GM19099 (cell line): ENCODE measurements around the gene TYMS.

Experiments
- POLR2A ChIP-seq: IDR thresholded peaks from 3 replicates; pipeline ENCODE4 v1.6.1; 2011; ENCODE audit warnings: low read depth; ENCODE audit not compliant: insufficient read length; ENCODE audit errors: extremely low read depth

Gene TYMS

DNA sequence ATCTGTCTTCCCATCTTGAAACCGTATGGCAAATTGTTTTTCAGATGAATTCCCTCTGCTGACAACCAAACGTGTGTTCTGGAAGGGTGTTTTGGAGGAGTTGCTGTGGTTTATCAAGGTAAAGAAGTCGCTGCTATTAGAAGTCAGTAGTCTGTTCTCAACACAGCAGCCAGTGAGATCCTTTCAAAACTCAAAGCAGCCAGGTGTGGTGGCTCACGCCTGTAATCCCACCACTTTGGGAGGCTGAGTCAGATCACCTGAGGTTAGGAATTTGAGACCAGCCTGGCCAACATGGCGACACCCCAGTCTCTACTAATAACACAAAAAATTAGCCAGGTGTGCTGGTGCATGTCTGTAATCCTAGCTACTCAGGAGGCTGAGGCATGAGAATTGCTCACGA, 2.1 kb downstream of the TYMS start:
- TF ChIP-seq POLR2A = no peak

DNA sequence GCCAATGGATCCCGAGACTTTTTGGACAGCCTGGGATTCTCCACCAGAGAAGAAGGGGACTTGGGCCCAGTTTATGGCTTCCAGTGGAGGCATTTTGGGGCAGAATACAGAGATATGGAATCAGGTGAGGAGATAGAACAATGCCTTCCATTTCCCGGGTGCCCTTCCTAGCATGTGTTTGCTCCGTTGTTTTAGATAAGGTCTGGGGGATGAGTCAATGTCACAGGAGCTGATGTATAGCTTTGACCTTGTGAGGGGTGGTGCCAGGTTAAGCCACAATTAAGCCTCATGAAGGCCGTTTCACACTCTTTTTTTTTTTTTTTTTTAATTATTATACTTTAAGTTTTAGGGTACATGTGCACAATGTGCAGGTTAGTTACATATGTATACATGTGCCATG, 4.7 kb downstream of the TYMS start:
- no peak for TF ChIP-seq POLR2A

DNA sequence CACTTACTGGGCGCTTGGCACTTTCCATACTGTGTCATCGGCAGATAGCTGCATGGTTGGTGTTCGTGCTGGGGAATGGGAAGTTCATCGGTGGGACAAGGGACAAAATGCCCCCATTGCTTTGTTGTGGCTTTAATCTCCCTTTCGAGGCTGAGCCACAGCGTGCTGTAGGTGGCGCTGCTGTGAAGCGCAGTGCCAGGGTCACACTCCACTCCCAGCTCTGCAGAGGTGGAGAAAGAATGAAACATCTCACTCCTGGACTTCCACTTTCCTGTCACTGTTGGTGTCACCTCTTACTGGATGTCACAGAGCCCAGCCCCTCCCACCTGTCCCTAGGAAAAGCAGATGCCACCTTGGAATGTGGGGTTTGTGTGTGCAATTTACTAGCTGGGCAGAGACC, 8.7 kb downstream of the TYMS start:
- no peak for TF ChIP-seq POLR2A

DNA sequence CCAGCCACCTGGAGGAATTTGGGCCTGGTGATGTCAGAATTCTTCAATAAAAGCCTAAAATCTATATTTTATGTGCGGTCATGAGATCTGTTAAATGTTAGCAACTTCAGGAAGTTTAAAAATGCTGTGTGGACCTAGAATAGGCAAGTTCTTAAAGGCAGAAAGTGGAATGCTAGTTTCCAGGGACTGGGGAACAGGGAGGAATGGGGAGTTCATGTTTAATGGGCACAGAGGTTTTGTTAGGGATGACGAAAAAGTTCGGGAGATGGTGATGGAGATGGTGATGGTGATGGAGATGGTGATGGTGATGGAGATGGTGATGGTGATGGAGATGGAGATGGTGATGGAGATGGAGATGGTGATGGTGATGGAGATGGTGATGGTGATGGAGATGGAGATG, 9.2 kb downstream of the TYMS start:
- TF ChIP-seq POLR2A = no peak

DNA sequence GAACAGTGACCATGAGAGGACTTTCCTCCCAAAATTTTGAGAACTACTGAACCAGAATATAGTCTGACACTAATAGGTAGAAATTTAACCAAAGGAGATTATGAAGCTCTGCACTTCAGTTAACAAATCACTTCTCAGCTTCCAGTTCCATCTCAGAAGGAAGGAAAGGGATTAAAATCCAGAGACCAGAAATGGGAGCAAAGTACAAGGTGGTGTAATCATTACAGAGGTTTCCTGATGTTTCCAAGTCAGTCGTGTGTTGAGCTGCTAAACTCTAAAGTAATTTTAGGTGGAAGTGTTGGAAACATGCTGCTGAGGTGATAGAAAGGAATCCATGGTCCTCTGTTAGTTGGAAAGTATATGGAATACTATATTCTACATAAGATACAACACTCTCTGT, 10.8 kb downstream of the TYMS start:
- no peak for TF ChIP-seq POLR2A

DNA sequence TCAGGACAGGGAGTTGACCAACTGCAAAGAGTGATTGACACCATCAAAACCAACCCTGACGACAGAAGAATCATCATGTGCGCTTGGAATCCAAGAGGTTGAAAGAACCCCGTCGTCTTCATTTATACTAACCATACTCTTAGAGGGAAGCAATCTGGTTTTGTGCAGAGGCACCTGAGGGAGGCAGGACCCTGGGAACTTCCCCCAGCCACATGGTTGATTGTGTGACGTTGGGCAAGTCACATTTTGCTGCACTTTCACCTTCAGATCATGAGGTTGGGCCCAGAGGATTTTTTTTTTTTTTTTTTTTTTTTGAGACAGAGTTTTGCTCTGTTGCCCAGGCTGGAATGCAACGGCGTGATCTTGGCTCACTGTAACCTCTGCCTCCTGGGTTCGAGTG, 11.6 kb downstream of the TYMS start:
- no peak for TF ChIP-seq POLR2A

DNA sequence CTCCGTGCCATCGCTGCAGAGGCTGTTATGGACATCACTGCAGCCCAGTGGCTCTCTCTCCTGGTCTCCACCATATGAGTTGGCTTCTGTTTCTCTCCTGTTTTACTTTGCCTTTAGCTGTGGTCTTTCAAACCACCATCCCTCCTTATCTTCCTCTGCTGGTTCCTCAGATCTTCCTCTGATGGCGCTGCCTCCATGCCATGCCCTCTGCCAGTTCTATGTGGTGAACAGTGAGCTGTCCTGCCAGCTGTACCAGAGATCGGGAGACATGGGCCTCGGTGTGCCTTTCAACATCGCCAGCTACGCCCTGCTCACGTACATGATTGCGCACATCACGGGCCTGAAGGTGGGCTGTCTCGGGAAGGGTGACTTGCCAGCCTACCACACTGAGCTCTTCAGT, 13.1 kb downstream of the TYMS start:
- TF ChIP-seq POLR2A = no peak

DNA sequence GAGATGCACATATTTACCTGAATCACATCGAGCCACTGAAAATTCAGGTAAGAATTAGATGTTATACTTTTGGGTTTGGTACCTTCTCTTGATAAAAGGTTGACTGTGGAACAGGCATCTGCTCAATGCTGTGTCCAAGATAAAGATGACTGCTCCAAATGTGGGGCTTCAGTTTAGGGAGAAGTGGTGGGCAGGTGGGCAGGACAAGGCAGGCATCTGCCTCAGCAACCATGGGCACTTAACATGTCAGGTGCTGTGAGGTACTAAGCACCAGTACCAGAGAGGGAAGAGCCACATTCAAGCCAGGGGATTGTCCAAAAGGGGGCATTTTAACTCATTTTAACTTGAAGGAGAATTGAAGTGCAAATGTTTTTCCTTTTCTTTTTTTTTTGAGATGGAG, 14.0 kb downstream of the TYMS start:
- TF ChIP-seq POLR2A = no peak

DNA sequence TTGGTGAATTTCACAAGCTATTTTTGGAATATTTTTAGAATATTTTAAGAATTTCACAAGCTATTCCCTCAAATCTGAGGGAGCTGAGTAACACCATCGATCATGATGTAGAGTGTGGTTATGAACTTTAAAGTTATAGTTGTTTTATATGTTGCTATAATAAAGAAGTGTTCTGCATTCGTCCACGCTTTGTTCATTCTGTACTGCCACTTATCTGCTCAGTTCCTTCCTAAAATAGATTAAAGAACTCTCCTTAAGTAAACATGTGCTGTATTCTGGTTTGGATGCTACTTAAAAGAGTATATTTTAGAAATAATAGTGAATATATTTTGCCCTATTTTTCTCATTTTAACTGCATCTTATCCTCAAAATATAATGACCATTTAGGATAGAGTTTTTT, 15.9 kb downstream of the TYMS start:
- TF ChIP-seq POLR2A = no peak

DNA sequence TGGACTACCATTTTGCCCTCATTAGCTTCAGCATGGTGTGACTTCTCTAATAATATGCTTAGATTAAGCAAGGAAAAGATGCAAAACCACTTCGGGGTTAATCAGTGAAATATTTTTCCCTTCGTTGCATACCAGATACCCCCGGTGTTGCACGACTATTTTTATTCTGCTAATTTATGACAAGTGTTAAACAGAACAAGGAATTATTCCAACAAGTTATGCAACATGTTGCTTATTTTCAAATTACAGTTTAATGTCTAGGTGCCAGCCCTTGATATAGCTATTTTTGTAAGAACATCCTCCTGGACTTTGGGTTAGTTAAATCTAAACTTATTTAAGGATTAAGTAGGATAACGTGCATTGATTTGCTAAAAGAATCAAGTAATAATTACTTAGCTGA, 16.3 kb downstream of the TYMS start:
- no peak for TF ChIP-seq POLR2A

DNA sequence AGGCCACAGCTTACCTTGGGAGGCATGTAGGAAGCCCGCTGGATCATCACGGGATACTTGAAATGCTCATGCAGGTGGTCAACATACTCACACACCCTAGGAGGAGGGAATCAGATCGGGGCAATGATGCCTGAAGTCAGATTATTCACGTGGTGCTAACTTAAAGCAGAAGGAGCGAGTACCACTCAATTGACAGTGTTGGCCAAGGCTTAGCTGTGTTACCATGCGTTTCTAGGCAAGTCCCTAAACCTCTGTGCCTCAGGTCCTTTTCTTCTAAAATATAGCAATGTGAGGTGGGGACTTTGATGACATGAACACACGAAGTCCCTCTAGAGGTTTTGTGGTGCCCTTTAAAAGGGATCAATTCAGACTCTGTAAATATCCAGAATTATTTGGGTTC, 17.9 kb downstream of the TYMS start:
- no peak for TF ChIP-seq POLR2A

DNA sequence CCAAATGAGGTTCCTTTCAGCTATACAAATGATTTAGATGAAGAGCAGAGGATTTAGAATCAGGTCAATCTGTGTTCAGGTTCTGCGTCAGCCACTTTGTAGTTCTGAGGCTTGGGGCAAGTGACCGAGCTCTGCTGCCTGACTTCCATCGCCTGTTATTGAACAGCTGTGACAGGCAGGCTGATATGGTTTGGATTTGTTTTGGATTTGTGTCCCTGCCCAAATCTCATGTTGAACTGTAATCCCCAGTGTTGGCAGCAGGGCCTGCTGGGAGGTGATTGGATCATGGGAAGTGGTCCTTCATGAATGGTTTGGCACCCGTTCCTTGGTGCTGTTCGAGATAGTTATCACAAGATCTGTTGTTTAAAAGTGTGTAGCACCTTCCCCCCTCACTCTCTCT, 18.6 kb downstream of the TYMS start:
- no peak for TF ChIP-seq POLR2A

DNA sequence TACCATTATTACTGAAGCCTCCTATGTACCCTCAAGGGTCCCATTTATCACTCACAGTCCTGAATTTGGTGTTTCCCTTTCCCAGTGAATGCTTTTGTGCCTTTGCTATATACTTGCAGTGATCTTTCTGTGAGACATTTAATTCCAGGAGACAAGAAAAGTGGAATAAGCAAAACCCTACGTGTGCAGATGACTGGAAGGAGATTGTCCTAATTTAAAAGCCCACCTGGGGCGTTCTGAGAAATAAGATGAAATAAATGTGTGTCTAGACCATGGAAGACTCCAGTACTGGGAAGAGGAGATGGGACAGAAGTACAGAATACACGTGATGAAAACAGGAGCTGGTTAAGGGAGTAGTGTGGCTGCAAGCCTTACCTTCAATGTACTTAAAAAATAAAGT, 19.3 kb downstream of the TYMS start:
- no peak for TF ChIP-seq POLR2A

DNA sequence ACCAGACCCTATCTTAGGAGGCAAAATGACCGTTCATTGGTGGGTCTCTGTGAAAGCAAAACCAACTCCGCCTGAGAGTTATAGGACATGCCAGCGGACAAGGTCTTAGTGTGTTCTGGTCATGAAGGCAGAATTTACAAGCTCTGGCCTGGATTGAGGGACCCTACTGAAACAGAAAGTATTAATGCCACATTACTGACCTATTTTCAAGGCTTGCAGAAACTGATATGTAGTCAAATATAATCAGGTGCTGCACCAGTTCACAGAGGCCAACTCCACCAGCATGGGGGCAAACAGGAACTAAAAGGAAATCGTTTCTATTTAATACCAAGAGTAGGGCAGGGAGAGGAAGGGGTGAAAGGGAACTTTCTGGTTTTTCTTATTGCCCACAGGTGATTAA, 19.7 kb downstream of the TYMS start:
- TF ChIP-seq POLR2A = no peak

DNA sequence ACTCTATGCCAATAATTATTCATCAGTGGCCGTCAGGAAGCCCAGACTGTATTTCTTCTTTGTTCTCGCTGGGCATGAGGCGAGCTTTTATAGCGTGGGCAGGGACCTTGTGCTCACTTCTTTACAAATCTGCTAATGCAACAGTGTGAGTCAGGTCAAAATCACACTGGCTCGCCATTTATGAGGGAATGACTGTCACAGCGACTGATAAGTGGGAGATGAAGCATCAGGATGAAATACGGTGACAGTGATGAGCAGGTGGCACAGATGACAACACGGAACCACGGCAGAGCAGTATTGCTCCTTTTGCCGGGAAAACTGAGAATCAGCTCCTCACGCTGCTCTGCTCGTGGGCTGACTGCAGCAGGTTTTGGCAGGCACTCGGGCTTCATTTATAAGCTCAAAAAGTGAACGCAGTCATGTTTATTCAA, 20.5 kb downstream of the TYMS start:
- TF ChIP-seq POLR2A = no peak

DNA sequence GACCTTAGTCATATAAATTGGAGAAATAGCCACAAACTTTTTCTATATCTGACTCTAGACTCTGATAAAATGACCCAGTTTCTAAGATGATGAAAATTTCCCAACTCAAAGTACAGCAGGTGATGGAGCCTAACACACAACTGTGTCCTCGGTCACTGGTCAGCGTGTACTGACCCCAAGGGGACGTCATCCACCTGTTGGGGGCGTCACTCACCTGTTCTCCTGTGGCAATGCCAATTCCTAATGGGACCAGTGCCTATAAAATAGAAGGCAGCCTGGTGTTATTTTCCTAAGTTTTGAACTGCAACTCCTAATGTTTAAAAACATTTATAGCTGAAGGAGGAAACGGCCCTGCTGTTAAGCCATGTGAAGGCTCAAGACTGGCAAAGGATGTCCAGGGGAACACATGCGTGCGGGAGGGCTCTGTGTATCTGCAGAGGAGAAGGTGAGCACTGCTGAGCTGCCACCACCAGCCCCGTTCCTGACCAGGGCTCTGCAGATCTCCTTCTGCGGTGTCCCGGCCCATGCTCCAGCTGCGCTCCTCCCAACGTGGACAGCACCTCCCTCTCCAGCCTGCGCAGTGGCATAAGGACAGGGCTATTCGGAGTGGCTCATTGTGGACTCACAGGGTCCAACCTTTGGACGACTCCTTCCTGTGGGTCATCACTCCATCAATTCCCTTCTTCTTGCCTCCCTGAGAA, 21.2 kb downstream of the TYMS start:
- TF ChIP-seq POLR2A = no peak

DNA sequence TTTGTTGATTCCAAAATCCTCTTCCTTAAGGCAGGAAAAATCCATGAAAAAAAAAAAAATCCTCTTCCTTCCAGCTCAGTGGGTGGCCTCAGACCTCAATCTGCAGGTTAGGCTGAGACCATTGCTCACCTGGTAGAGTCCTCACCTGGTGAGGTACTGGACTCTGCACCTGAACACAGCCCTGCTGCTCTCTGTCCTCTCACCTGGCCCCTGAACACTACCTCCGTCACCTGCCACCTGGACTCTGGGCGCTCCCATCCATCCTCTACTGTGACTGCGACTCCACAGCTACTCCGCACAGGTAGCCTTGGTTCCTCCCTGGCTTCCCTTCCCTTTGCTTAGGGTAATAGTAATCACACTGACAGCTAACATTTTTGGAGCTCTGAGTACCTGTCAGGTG, 22.1 kb downstream of the TYMS start:
- TF ChIP-seq POLR2A = no peak

DNA sequence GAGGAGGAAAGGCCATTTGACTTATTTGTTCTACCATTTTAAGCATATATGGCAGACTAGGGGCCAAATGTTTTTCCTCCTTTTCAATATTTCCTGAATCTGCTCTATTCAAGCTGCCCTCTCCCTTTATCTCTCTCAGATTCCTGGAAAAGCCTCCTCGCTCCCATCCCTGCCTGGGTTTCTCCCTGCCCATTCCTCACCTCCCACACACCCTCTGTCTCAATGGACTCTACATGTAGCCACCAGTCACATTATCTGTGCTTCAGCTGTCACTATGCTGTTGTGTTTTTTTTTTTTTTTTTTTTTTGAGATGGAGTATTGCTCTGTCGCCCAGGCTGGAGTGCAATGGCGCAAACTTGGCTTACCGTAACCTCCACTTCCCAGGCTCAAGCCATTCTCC, 22.9 kb downstream of the TYMS start:
- no peak for TF ChIP-seq POLR2A

DNA sequence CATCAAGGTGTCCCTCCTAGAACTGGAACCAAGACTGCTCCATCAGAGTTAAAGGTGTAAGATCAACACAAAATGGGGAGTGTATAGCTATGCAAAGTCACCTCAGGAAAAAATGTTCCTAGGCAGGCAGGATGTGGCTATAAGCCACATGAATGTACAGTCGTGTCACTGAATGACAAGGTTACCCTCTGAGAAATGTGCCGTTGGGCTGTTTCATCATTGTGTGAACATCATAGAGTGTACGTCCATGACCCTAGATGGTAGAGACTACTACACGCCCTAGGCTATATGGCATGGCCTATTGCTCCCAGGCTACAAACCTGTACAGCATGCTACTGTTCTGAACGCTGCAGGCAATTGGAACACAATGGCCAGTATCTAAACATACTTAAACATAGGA, 24.5 kb downstream of the TYMS start:
- TF ChIP-seq POLR2A = no peak
